ENCODE measurements around the gene BMP6. TPM values are rescaled to one million over a fixed set of nuclear protein-coding genes. Genes with fewer than 3 reads are reported as not detected.

BMP6 gene
- total and polyA plus RNA-seq, 2 of the 8 experiments (the other 6 are each of a cell fraction or from before 2014, with no cell fraction given) = 2.0 to 2.1 TPM

DNA sequence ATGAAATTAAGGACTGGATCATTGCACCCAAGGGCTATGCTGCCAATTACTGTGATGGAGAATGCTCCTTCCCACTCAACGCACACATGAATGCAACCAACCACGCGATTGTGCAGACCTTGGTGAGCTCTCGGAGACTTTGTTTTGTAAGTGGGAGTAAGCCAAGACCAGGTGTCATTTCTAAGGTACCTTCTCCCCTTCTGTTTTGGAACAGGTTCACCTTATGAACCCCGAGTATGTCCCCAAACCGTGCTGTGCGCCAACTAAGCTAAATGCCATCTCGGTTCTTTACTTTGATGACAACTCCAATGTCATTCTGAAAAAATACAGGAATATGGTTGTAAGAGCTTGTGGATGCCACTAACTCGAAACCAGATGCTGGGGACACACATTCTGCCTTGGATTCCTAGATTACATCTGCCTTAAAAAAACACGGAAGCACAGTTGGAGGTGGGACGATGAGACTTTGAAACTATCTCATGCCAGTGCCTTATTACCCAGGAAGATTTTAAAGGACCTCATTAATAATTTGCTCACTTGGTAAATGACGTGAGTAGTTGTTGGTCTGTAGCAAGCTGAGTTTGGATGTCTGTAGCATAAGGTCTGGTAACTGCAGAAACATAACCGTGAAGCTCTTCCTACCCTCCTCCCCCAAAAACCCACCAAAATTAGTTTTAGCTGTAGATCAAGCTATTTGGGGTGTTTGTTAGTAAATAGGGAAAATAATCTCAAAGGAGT lies 154.2 kb downstream of the BMP6 start (continued):
- TF ChIP-seq, protein P1, sequence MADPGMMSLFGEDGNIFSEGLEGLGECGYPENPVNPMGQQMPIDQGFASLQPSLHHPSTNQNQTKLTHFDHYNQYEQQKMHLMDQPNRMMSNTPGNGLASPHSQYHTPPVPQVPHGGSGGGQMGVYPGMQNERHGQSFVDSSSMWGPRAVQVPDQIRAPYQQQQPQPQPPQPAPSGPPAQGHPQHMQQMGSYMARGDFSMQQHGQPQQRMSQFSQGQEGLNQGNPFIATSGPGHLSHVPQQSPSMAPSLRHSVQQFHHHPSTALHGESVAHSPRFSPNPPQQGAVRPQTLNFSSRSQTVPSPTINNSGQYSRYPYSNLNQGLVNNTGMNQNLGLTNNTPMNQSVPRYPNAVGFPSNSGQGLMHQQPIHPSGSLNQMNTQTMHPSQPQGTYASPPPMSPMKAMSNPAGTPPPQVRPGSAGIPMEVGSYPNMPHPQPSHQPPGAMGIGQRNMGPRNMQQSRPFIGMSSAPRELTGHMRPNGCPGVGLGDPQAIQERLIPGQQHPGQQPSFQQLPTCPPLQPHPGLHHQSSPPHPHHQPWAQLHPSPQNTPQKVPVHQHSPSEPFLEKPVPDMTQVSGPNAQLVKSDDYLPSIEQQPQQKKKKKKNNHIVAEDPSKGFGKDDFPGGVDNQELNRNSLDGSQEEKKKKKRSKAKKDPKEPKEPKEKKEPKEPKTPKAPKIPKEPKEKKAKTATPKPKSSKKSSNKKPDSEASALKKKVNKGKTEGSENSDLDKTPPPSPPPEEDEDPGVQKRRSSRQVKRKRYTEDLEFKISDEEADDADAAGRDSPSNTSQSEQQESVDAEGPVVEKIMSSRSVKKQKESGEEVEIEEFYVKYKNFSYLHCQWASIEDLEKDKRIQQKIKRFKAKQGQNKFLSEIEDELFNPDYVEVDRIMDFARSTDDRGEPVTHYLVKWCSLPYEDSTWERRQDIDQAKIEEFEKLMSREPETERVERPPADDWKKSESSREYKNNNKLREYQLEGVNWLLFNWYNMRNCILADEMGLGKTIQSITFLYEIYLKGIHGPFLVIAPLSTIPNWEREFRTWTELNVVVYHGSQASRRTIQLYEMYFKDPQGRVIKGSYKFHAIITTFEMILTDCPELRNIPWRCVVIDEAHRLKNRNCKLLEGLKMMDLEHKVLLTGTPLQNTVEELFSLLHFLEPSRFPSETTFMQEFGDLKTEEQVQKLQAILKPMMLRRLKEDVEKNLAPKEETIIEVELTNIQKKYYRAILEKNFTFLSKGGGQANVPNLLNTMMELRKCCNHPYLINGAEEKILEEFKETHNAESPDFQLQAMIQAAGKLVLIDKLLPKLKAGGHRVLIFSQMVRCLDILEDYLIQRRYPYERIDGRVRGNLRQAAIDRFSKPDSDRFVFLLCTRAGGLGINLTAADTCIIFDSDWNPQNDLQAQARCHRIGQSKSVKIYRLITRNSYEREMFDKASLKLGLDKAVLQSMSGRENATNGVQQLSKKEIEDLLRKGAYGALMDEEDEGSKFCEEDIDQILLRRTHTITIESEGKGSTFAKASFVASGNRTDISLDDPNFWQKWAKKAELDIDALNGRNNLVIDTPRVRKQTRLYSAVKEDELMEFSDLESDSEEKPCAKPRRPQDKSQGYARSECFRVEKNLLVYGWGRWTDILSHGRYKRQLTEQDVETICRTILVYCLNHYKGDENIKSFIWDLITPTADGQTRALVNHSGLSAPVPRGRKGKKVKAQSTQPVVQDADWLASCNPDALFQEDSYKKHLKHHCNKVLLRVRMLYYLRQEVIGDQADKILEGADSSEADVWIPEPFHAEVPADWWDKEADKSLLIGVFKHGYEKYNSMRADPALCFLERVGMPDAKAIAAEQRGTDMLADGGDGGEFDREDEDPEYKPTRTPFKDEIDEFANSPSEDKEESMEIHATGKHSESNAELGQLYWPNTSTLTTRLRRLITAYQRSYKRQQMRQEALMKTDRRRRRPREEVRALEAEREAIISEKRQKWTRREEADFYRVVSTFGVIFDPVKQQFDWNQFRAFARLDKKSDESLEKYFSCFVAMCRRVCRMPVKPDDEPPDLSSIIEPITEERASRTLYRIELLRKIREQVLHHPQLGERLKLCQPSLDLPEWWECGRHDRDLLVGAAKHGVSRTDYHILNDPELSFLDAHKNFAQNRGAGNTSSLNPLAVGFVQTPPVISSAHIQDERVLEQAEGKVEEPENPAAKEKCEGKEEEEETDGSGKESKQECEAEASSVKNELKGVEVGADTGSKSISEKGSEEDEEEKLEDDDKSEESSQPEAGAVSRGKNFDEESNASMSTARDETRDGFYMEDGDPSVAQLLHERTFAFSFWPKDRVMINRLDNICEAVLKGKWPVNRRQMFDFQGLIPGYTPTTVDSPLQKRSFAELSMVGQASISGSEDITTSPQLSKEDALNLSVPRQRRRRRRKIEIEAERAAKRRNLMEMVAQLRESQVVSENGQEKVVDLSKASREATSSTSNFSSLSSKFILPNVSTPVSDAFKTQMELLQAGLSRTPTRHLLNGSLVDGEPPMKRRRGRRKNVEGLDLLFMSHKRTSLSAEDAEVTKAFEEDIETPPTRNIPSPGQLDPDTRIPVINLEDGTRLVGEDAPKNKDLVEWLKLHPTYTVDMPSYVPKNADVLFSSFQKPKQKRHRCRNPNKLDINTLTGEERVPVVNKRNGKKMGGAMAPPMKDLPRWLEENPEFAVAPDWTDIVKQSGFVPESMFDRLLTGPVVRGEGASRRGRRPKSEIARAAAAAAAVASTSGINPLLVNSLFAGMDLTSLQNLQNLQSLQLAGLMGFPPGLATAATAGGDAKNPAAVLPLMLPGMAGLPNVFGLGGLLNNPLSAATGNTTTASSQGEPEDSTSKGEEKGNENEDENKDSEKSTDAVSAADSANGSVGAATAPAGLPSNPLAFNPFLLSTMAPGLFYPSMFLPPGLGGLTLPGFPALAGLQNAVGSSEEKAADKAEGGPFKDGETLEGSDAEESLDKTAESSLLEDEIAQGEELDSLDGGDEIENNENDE (IDR thresholded peaks at IDR 0.05; ENCODE audit: insufficient replicate concordance, low read length) = no peak
- no peak for TF ChIP-seq POLR2A (IDR thresholded peaks at IDR 0.05; ENCODE audit: control extremely low read depth in 1 of 2, low read depth in 2 of 2, low read length in 2 of 2)
- no peak for TF ChIP-seq EGR1 (IDR thresholded peaks at IDR 0.05; ENCODE audit: borderline replicate concordance, low read depth, low read length)
- no peak for TF ChIP-seq ATF3 (IDR thresholded peaks at IDR 0.05; ENCODE audit: insufficient read depth, low read depth, low read length)
- TF ChIP-seq GTF2F1 (IDR thresholded peaks at IDR 0.05; ENCODE audit: borderline replicate concordance, low read depth, low read length) = no peak
- TF ChIP-seq RXRA (IDR thresholded peaks at IDR 0.05; ENCODE audit: insufficient read depth, low read depth, low read length) = no peak
- TF ChIP-seq RFX5 (IDR thresholded peaks at IDR 0.05; ENCODE audit: borderline replicate concordance, low read depth, low read length) = no peak

Measured in H1 (cell line).